ENCODE results near the gene NLGN1.

DNA sequence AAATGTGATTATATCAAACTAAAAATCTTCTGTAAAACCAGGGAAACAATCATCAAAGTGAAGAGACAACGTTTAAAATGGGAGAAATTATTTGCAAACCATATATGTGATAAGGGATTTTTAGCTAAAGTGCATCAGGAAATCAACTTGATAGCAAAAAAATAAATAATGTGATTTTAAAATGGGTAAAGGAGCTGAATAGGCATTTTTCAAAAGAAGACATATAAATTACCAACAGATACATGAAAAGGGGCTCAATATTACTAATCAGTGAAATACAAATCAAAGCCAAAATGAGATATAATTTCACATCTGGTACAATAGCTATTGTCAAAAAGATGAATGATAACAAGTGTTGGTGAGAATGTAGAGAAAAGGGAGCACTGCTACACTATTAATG lies 924.0 kb downstream of the NLGN1 start:
- no peak for TF ChIP-seq POLR2A (IDR thresholded peaks at IDR 0.05; ENCODE audit: low read depth, low read length)
- TF ChIP-seq POLR2AphosphoS5 (IDR thresholded peaks at IDR 0.05; ENCODE audit: low read depth, low read length) = no peak

All from GM12892 (cell line).